ENCODE measurements around the gene HELZ2. TPM values are rescaled to one million over a fixed set of nuclear protein-coding genes. Genes with fewer than 3 reads are reported as not detected.
A peak's percentile ranks its signal among the peaks of the same experiment; 100 is the strongest.
"Not testable (repeated sequence)": the region's sequence is repeated elsewhere in the genome, so short reads cannot be mapped to it uniquely, and the experiment has no call there.

HELZ2 gene
- total RNA-seq, 2 experiments from 2014 or later, result 6.5 to 8.3 TPM

- no peaks in the 10 kb centered on the region for H3K4me1 ChIP-seq (ENCODE audit: insufficient read depth, low read length, poor library complexity, severe bottlenecking)
- H3K4me3 ChIP-seq (ENCODE audit: low read depth, low read length, poor library complexity, severe bottlenecking), result no peak overlapping the region
- H3K27ac ChIP-seq (ENCODE audit: low read depth, low read length, poor library complexity, severe bottlenecking), result no peak overlapping the region
- H3K9me2 ChIP-seq (ENCODE audit: insufficient read depth, low read length), result no peaks in the 10 kb centered on the region
- peaks cover 26% of the 10 kb centered on the region for H3K36me3 ChIP-seq (ENCODE audit: insufficient read depth, low read length)
- CTCF ChIA-PET (ENCODE audit: unreplicated experiment), result no interaction called here
- no peaks in the 10 kb centered on the region for H4K20me1 ChIP-seq (ENCODE audit: insufficient read depth, low read length)
- H3K79me2 ChIP-seq (ENCODE audit: insufficient read depth, low read depth, low read length), result no peaks in the 10 kb centered on the region
- BruUV-seq (replicated peaks), result no TSS peak
- no peak for DNase-seq (ENCODE audit: low spot score)
- TF ChIP-seq EZH2phosphoT487 (IDR thresholded peaks at IDR 0.05; ENCODE audit: borderline replicate concordance, low read depth, low read length), result no peak
- TF ChIP-seq CTCF (conservative IDR thresholded peaks at IDR 0.05; ENCODE audit: low read length), result no peak
- H2AFZ ChIP-seq (ENCODE audit: low read length), result no peak overlapping the region
- no peak overlapping the region for H3K4me2 ChIP-seq (ENCODE audit: low read length)
- H3K9me3 ChIP-seq (ENCODE audit: low read length), result no peaks in the 10 kb centered on the region
- POLR2A ChIA-PET, result no interaction called here
- intact Hi-C loops (cut with micrococcal nuclease; ENCODE audit: unreplicated experiment), result no loop called here
Observed at GRCh38 chr20:63606686-63607085, 32.6 kb upstream of the HELZ2 start.

GRCh38 chr20:63602321-63602720, 28.3 kb upstream of the HELZ2 start:
- H3K27ac ChIP-seq (ENCODE audit: low read depth, low read length, poor library complexity, severe bottlenecking), result no peak overlapping the region
- DNase-seq (ENCODE audit: low spot score), result peak; percentile 21
- intact Hi-C loops (cut with micrococcal nuclease; ENCODE audit: unreplicated experiment), result no loop called here
- peaks cover 42% of the 10 kb centered on the region for H3K36me3 ChIP-seq (ENCODE audit: insufficient read depth, low read length)
- H3K79me2 ChIP-seq (ENCODE audit: insufficient read depth, low read depth, low read length), result no peaks in the 10 kb centered on the region
- H3K9me2 ChIP-seq (ENCODE audit: insufficient read depth, low read length), result no peaks in the 10 kb centered on the region
- H3K4me2 ChIP-seq (ENCODE audit: low read length), result no peak overlapping the region
- ChIA-PET POLR2A (no interaction called here), CTCF (ENCODE audit: unreplicated experiment) (no interaction called here)
- H3K9me3 ChIP-seq (ENCODE audit: low read length), result no peaks in the 10 kb centered on the region
- H2AFZ ChIP-seq (ENCODE audit: low read length), result no peak overlapping the region
- H3K4me3 ChIP-seq (ENCODE audit: low read depth, low read length, poor library complexity, severe bottlenecking), result no peak overlapping the region
- no peaks in the 10 kb centered on the region for H4K20me1 ChIP-seq (ENCODE audit: insufficient read depth, low read length)
- BruUV-seq (replicated peaks), result no TSS peak
- no peaks in the 10 kb centered on the region for H3K4me1 ChIP-seq (ENCODE audit: insufficient read depth, low read length, poor library complexity, severe bottlenecking)
- TF ChIP-seq CTCF (conservative IDR thresholded peaks at IDR 0.05; ENCODE audit: low read length) (no peak), EZH2phosphoT487 (IDR thresholded peaks at IDR 0.05; ENCODE audit: borderline replicate concordance, low read depth, low read length) (no peak)

GRCh38 chr20:63601679-63602078, 27.6 kb upstream of the HELZ2 start:
- H3K27ac ChIP-seq (ENCODE audit: low read depth, low read length, poor library complexity, severe bottlenecking); H3K4me2 ChIP-seq (ENCODE audit: low read length); POLR2A ChIA-PET; intact Hi-C loops (cut with micrococcal nuclease; ENCODE audit: unreplicated experiment); H2AFZ ChIP-seq (ENCODE audit: low read length); H3K4me1 ChIP-seq (ENCODE audit: insufficient read depth, low read length, poor library complexity, severe bottlenecking); CTCF ChIA-PET (ENCODE audit: unreplicated experiment); H3K9me2 ChIP-seq (ENCODE audit: insufficient read depth, low read length); H3K79me2 ChIP-seq (ENCODE audit: insufficient read depth, low read depth, low read length); H4K20me1 ChIP-seq (ENCODE audit: insufficient read depth, low read length); BruUV-seq (replicated peaks); H3K4me3 ChIP-seq (ENCODE audit: low read depth, low read length, poor library complexity, severe bottlenecking); DNase-seq (ENCODE audit: low spot score); H3K9me3 ChIP-seq (ENCODE audit: low read length): not testable (repeated sequence)
- peaks cover 42% of the 10 kb centered on the region for H3K36me3 ChIP-seq (ENCODE audit: insufficient read depth, low read length)
